Measurements from ENCODE around the gene PCDHB3.
"Not testable (repeated sequence)": the region's sequence is repeated elsewhere in the genome, so short reads cannot be mapped to it uniquely, and the experiment has no call there.

Gene PCDHB3

DNA sequence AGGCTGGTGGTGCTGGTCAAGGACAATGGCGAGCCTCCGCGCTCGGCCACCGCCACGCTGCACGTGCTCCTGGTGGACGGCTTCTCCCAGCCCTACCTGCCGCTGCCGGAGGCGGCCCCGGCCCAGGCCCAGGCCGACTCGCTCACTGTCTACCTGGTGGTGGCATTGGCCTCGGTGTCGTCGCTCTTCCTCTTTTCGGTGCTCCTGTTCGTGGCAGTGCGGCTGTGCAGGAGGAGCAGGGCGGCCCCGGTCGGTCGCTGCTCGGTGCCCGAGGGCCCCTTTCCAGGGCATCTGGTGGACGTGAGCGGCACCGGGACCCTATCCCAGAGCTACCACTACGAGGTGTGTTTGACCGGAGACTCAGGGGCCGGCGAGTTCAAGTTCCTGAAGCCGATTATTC, 37.1 kb downstream of the PCDHB3 start:
- not testable (repeated sequence) for DNase-seq

- DNase-seq: no peak
Observed at GRCh38 chr5:141149812-141150211, 49.5 kb downstream of the PCDHB3 start, which contains the start of gene PCDHB6. PCDHB6 (plus strand) TSS chr5:141150057; CDS start chr5:141150258, 201 bp downstream.

DNA sequence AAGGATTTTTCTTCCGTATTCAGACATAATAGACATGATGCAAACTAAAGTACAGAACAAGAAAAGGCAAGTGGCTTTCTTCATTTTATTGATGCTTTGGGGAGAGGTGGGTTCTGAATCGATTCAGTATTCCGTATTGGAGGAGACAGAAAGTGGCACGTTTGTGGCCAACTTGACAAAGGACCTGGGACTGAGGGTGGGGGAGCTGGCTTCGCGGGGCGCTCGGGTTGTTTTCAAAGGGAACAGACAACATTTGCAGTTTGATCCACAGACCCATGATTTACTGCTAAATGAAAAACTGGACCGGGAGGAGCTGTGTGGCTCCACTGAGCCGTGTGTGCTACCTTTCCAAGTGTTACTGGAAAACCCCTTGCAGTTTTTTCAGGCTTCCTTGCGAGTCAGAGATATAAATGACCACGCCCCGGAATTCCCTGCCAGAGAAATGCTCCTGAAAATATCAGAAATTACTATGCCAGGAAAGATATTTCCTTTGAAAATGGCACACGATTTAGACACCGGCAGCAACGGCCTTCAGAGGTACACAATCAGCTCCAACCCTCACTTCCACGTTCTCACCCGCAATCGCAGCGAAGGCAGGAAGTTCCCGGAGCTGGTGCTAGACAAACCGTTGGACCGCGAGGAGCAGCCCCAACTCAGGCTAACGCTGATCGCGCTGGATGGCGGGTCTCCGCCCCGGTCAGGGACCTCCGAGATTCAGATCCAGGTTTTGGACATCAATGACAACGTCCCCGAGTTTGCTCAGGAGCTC, 50.1 kb downstream of the PCDHB3 start:
- no peak for DNase-seq

- no peak for DNase-seq
Observed at GRCh38 chr5:141150993-141151325, 50.7 kb downstream of the PCDHB3 start.

- not testable (repeated sequence) for DNase-seq
Observed at GRCh38 chr5:141151632-141152031, 51.4 kb downstream of the PCDHB3 start.

DNA sequence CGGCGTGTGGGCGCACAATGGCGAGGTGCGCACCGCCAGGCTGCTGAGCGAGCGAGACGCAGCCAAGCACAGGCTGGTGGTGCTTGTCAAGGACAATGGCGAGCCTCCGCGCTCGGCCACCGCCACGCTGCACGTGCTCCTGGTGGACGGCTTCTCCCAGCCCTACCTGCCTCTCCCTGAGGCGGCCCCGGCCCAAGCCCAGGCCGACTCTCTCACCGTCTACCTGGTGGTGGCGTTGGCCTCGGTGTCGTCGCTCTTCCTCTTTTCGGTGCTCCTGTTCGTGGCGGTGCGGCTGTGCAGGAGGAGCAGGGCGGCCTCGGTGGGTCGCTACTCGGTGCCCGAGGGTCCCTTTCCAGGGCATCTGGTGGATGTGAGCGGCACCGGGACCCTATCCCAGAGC, 51.8 kb downstream of the PCDHB3 start:
- not testable (repeated sequence) for DNase-seq

All from NCI-H2171 (cell line).